Loucy (cell line): ENCODE results near the gene CNIH1.

Experiments used
- H2AFZ ChIP-seq: fragments of 200-600 bp; sonication (generic); 2 replicates; pipeline ENCODE4 v1.6.0; 2016; ENCODE audit warnings: antibody characterized with exemption, mild to moderate bottlenecking, low read length, moderate library complexity
- H3F3A ChIP-seq: fragments of 200-600 bp; 2 replicates; pipeline ENCODE4 v1.6.0; 2016; ENCODE audit warnings: antibody characterized with exemption, low read depth, mild to moderate bottlenecking
- H3K27me3 ChIP-seq: fragments of 200-600 bp; sonication (generic); 2 replicates; pipeline ENCODE4 v1.6.1; 2014; ENCODE audit warnings: low read length, mild to moderate bottlenecking; ENCODE audit not compliant: insufficient read depth, poor library complexity, severe bottlenecking
- H3K36me3 ChIP-seq: fragments of 200-600 bp; sonication (generic); 2 replicates; pipeline ENCODE4 v1.6.1; 2016; ENCODE audit warnings: low read length; ENCODE audit not compliant: insufficient read depth
- H3K4me1 ChIP-seq: fragments of 200-600 bp; sonication (generic); 2 replicates; pipeline ENCODE4 v1.5.1; 2014; ENCODE audit warnings: low read length, mild to moderate bottlenecking; ENCODE audit not compliant: insufficient read depth, poor library complexity, severe bottlenecking
- H3K4me2 ChIP-seq: fragments of 200-600 bp; sonication (generic); 2 replicates; pipeline ENCODE4 v1.6.0; 2014; ENCODE audit warnings: antibody characterized with exemption, low read length, low read depth, mild to moderate bottlenecking; ENCODE audit not compliant: poor library complexity, severe bottlenecking
- H3K4me3 ChIP-seq: fragments of 200-600 bp; sonication (generic); 2 replicates; pipeline ENCODE4 v1.5.1; 2014; ENCODE audit warnings: low read length, mild to moderate bottlenecking, mixed read lengths; ENCODE audit not compliant: poor library complexity, severe bottlenecking
- H3K79me2 ChIP-seq: fragments of 200-600 bp; sonication (generic); 2 replicates; pipeline ENCODE4 v1.6.1; 2014; ENCODE audit warnings: low read length; ENCODE audit not compliant: insufficient read depth
- H3K9ac ChIP-seq: fragments of 200-600 bp; sonication (generic); 2 replicates; pipeline ENCODE4 v1.6.0; 2014; ENCODE audit warnings: mild to moderate bottlenecking, low read depth, low read length, moderate library complexity; ENCODE audit not compliant: poor library complexity, severe bottlenecking
- H3K9me2 ChIP-seq: fragments of 200-600 bp; sonication (generic); replicated peaks from 2 replicates; pipeline ENCODE4 v1.6.1; 2016; ENCODE audit warnings: low read depth, low read length, mixed read lengths
- H3K9me3 ChIP-seq: fragments of 200-600 bp; sonication (generic); 2 replicates; pipeline ENCODE4 v1.6.1; 2014; ENCODE audit warnings: mild to moderate bottlenecking, antibody characterized with exemption, low read length, low read depth; ENCODE audit not compliant: insufficient read depth
- H4K20me1 ChIP-seq: fragments of 200-600 bp; sonication (generic); 2 replicates; pipeline ENCODE4 v1.6.0; 2014; ENCODE audit warnings: antibody characterized with exemption, low read length, mild to moderate bottlenecking; ENCODE audit not compliant: insufficient read depth, poor library complexity, severe bottlenecking
- CTCF ChIP-seq: fragments of 200-600 bp; sonication (generic); conservative IDR thresholded peaks from 2 replicates; pipeline ENCODE4 v1.5.1; 2014; ENCODE audit warnings: mild to moderate bottlenecking, antibody characterized with exemption, low read length
- EZH2phosphoT487 ChIP-seq: fragments of 200-600 bp; IDR thresholded peaks from 2 replicates; pipeline ENCODE4 v1.6.1; 2018; ENCODE audit warnings: antibody characterized with exemption, mild to moderate bottlenecking, moderate library complexity, borderline replicate concordance

CNIH1 gene

GRCh38 chr14:54474232-54474793, 33.1 kb upstream of the CNIH1 start:
- H3K36me3 ChIP-seq = peaks cover 27% of the 10 kb centered on the region; the same call in 1 of the 2 replicates
- H3K4me1 ChIP-seq = no peaks in the 10 kb centered on the region

GRCh38 chr14:54472315-54472714, 31.1 kb upstream of the CNIH1 start:
- no peak overlapping the region for H3K4me3 ChIP-seq

More at GRCh38 chr14:54474232-54474793, 33.1 kb upstream of the CNIH1 start:
- Histone ChIP-seq H3K4me3 (no peak overlapping the region), H2AFZ (no peak overlapping the region), H3K4me2 (no peak overlapping the region), H3K79me2 (no peaks in the 10 kb centered on the region), H3F3A (no peaks in the 10 kb centered on the region), H3K27me3 (no peaks in the 10 kb centered on the region), H3K9me2 (no peaks in the 10 kb centered on the region), H4K20me1 (no peaks in the 10 kb centered on the region), H3K9me3 (no peaks in the 10 kb centered on the region), H3K9ac (no peak overlapping the region)
- TF ChIP-seq EZH2phosphoT487 (no peak), CTCF (no peak)

GRCh38 chr14:54471641-54472040, 30.5 kb upstream of the CNIH1 start:
- no peaks in the 10 kb centered on the region for H4K20me1 ChIP-seq
- H3K36me3 ChIP-seq = peaks cover 11% of the 10 kb centered on the region; the same call in 1 of the 2 replicates
- H3K27me3 ChIP-seq = no peaks in the 10 kb centered on the region
- TF ChIP-seq CTCF (no peak), EZH2phosphoT487 (no peak)
- H3K79me2 ChIP-seq = no peaks in the 10 kb centered on the region
- no peaks in the 10 kb centered on the region for H3K9me2 ChIP-seq
- H3K4me2 ChIP-seq = no peak overlapping the region
- H2AFZ ChIP-seq = no peak overlapping the region
- peaks cover 3% of the 10 kb centered on the region; the same call in 1 of the 2 replicates for H3K9me3 ChIP-seq
- no peak overlapping the region for H3K9ac ChIP-seq
- no peak overlapping the region for H3K4me3 ChIP-seq
- no peaks in the 10 kb centered on the region for H3F3A ChIP-seq
- H3K4me1 ChIP-seq = no peaks in the 10 kb centered on the region

More at GRCh38 chr14:54472315-54472714, 31.1 kb upstream of the CNIH1 start:
- Histone ChIP-seq H3K9me3 (peaks cover 2% of the 10 kb centered on the region; the same call in 1 of the 2 replicates), H3K9me2 (no peaks in the 10 kb centered on the region), H3K4me1 (no peaks in the 10 kb centered on the region), H2AFZ (no peak overlapping the region), H3K9ac (no peak overlapping the region), H3K4me2 (no peak overlapping the region), H3K79me2 (no peaks in the 10 kb centered on the region), H3K27me3 (no peaks in the 10 kb centered on the region), H3F3A (no peaks in the 10 kb centered on the region), H3K36me3 (peaks cover 12% of the 10 kb centered on the region; the same call in 1 of the 2 replicates), H4K20me1 (no peaks in the 10 kb centered on the region)
- TF ChIP-seq CTCF = no peak
- TF ChIP-seq EZH2phosphoT487 = no peak
